KOPT-K1 (cell line): ENCODE data around the gene CYP2U1.
A peak's percentile ranks its signal among the peaks of the same experiment; 100 is the strongest.
"Not testable (repeated sequence)": the region's sequence is repeated elsewhere in the genome, so short reads cannot be mapped to it uniquely, and the experiment has no call there.

Experiments used
- H3K27ac ChIP-seq: fragments of 200-600 bp; sonication (generic); 2 replicates; pipeline ENCODE4 v1.5.1; 2016; ENCODE audit warnings: antibody characterized with exemption, mild to moderate bottlenecking, low read depth, low read length; ENCODE audit not compliant: poor library complexity, severe bottlenecking
- H3K36me3 ChIP-seq: fragments of 200-600 bp; sonication (generic); 2 replicates; pipeline ENCODE4 v1.5.1; 2017; ENCODE audit warnings: antibody characterized with exemption, mild to moderate bottlenecking, low read length, moderate library complexity; ENCODE audit not compliant: insufficient read depth
- H3K9me3 ChIP-seq: fragments of 200-600 bp; sonication (generic); 2 replicates; pipeline ENCODE4 v1.5.1; 2017; ENCODE audit warnings: antibody characterized with exemption, low read length, mild to moderate bottlenecking; ENCODE audit not compliant: insufficient read depth, poor library complexity, severe bottlenecking

Gene CYP2U1

GRCh38 chr4:107905082-107905481 is 26.3 kb upstream of the CYP2U1 start:
- not testable (repeated sequence) for H3K27ac ChIP-seq, H3K36me3 ChIP-seq, H3K9me3 ChIP-seq

GRCh38 chr4:107906458-107907100 is 24.8 kb upstream of the CYP2U1 start:
- H3K9me3 ChIP-seq = no peaks in the 10 kb centered on the region
- H3K27ac ChIP-seq = no peak overlapping the region
- no peaks in the 10 kb centered on the region for H3K36me3 ChIP-seq

GRCh38 chr4:107908377-107908776 is 23.0 kb upstream of the CYP2U1 start:
- Histone ChIP-seq H3K36me3 (no peaks in the 10 kb centered on the region), H3K9me3 (no peaks in the 10 kb centered on the region), H3K27ac (no peak overlapping the region)

GRCh38 chr4:107913283-107913899 is 18.0 kb upstream of the CYP2U1 start:
- Histone ChIP-seq H3K9me3 (no peaks in the 10 kb centered on the region), H3K27ac (no peak overlapping the region), H3K36me3 (no peaks in the 10 kb centered on the region)

- H3K36me3 ChIP-seq = no peaks in the 10 kb centered on the region
- H3K9me3 ChIP-seq = peaks cover 13% of the 10 kb centered on the region
- no peak overlapping the region for H3K27ac ChIP-seq
Measured at GRCh38 chr4:107915220-107915619, 16.1 kb upstream of the CYP2U1 start.

GRCh38 chr4:107916623-107917022 is 14.7 kb upstream of the CYP2U1 start:
- Histone ChIP-seq H3K9me3 (peaks cover 22% of the 10 kb centered on the region), H3K36me3 (no peaks in the 10 kb centered on the region), H3K27ac (no peak overlapping the region)

GRCh38 chr4:107917500-107917899 is 13.8 kb upstream of the CYP2U1 start:
- Histone ChIP-seq H3K27ac (no peak overlapping the region), H3K36me3 (no peaks in the 10 kb centered on the region), H3K9me3 (peaks cover 22% of the 10 kb centered on the region)

GRCh38 chr4:107922486-107923473 is 8.6 kb upstream of the CYP2U1 start:
- H3K9me3 ChIP-seq = peaks cover 22% of the 10 kb centered on the region
- H3K27ac ChIP-seq = no peak overlapping the region

GRCh38 chr4:107925713-107926112 is 5.6 kb upstream of the CYP2U1 start:
- not testable (repeated sequence) for H3K36me3 ChIP-seq, H3K27ac ChIP-seq, H3K9me3 ChIP-seq

More at GRCh38 chr4:107922486-107923473, 8.6 kb upstream of the CYP2U1 start:
- no peaks in the 10 kb centered on the region for H3K36me3 ChIP-seq

GRCh38 chr4:107926875-107927274 is 4.5 kb upstream of the CYP2U1 start:
- H3K36me3 ChIP-seq, H3K9me3 ChIP-seq, H3K27ac ChIP-seq: not testable (repeated sequence)

GRCh38 chr4:107931775-107932321 is 499 bp downstream of the CYP2U1 start:
- Histone ChIP-seq H3K27ac (peak overlapping the region; percentile 61), H3K9me3 (no peaks in the 10 kb centered on the region), H3K36me3 (peaks cover 4% of the 10 kb centered on the region; the same call in 1 of the 2 replicates)

GRCh38 chr4:107935246-107935645 is 3.9 kb downstream of the CYP2U1 start:
- Histone ChIP-seq H3K36me3 (peaks cover 22% of the 10 kb centered on the region), H3K9me3 (no peaks in the 10 kb centered on the region), H3K27ac (no peak overlapping the region)

GRCh38 chr4:107937040-107937439 is 5.7 kb downstream of the CYP2U1 start:
- Histone ChIP-seq H3K36me3 (peaks cover 22% of the 10 kb centered on the region), H3K9me3 (no peaks in the 10 kb centered on the region), H3K27ac (no peak overlapping the region)

- Histone ChIP-seq H3K27ac (no peak overlapping the region), H3K36me3 (peaks cover 22% of the 10 kb centered on the region), H3K9me3 (no peaks in the 10 kb centered on the region)
Measured at GRCh38 chr4:107939307-107939706, 8.0 kb downstream of the CYP2U1 start.

- Histone ChIP-seq H3K36me3 (peaks cover 51% of the 10 kb centered on the region), H3K9me3 (no peaks in the 10 kb centered on the region), H3K27ac (no peak overlapping the region)
Measured at GRCh38 chr4:107945809-107946208, 14.5 kb downstream of the CYP2U1 start.
